CD4-positive, alpha-beta T cell treated with Interferon gamma for 1 hour (primary cell): ENCODE measurements around the gene ARHGAP20.
A peak's percentile ranks its signal among the peaks of the same experiment; 100 is the strongest.

Experiments used
- DNase-seq: peaks from one replicate; pipeline ENCODE4 v3.0.0-alpha.2; 2020

ARHGAP20 gene

GRCh38 chr11:110606415-110606814, 105.8 kb downstream of the ARHGAP20 start:
- DNase-seq, result no peak

GRCh38 chr11:110601936-110602335, 110.3 kb downstream of the ARHGAP20 start:
- no peak for DNase-seq

- DNase-seq, result no peak
Observed at GRCh38 chr11:110600322-110600721, 111.9 kb downstream of the ARHGAP20 start.

- no peak for DNase-seq
Observed at GRCh38 chr11:110599207-110599606, 113.0 kb downstream of the ARHGAP20 start.

- DNase-seq, result no peak
Observed at GRCh38 chr11:110598725-110599124, 113.5 kb downstream of the ARHGAP20 start.

GRCh38 chr11:110587972-110588371, 124.3 kb downstream of the ARHGAP20 start:
- no peak for DNase-seq

- DNase-seq, result no peak
Observed at GRCh38 chr11:110587129-110587528, 125.1 kb downstream of the ARHGAP20 start.

GRCh38 chr11:110584150-110584549, 128.1 kb downstream of the ARHGAP20 start:
- no peak for DNase-seq

GRCh38 chr11:110582728-110583432, 129.4 kb downstream of the ARHGAP20 start:
- no peak for DNase-seq

GRCh38 chr11:110580571-110580970, 131.7 kb downstream of the ARHGAP20 start:
- no peak for DNase-seq

- DNase-seq, result no peak
Observed at GRCh38 chr11:110573411-110573810, 138.8 kb downstream of the ARHGAP20 start.

- DNase-seq, result no peak
Observed at GRCh38 chr11:110571081-110571720, 141.0 kb downstream of the ARHGAP20 start.

GRCh38 chr11:110566577-110566976, 145.7 kb downstream of the ARHGAP20 start:
- DNase-seq, result no peak

- peak; percentile 4 for DNase-seq
Observed at GRCh38 chr11:110565357-110566336, 146.6 kb downstream of the ARHGAP20 start.

- no peak for DNase-seq
Observed at GRCh38 chr11:110564676-110565356, 147.4 kb downstream of the ARHGAP20 start.

- no peak for DNase-seq
Observed at GRCh38 chr11:110544779-110545178, 167.5 kb downstream of the ARHGAP20 start.

GRCh38 chr11:110538154-110538553, 174.1 kb downstream of the ARHGAP20 start:
- no peak for DNase-seq

GRCh38 chr11:110530900-110531741, 181.1 kb downstream of the ARHGAP20 start:
- no peak for DNase-seq

GRCh38 chr11:110529043-110529442, 183.2 kb downstream of the ARHGAP20 start:
- DNase-seq, result no peak

GRCh38 chr11:110527146-110527545, 185.1 kb downstream of the ARHGAP20 start:
- no peak for DNase-seq
